ENCODE data around the gene SPSB1. TPM values are rescaled to one million over a fixed set of nuclear protein-coding genes. Genes with fewer than 3 reads are reported as not detected.
A peak's percentile ranks its signal among the peaks of the same experiment; 100 is the strongest.

The SPSB1 gene
- total RNA-seq, 1 experiment from 2014 or later = 33.8 TPM

GRCh38 chr1:9280015-9280860 is 12.5 kb upstream of the SPSB1 start:
- ChIA-PET POLR2A (ENCODE audit: unreplicated experiment) (interaction anchor here (0.6 kb wide), 2 partner anchors 47 to 133 kb away, joined by 3 to 25 read pairs; no protein-coding TSS in a partner anchor), CTCF (interaction anchor here (0.6 to 0.9 kb wide), 2 partner anchors 8 to 130 kb away, joined by 3 to 5 read pairs; no protein-coding TSS in a partner anchor)
- intact Hi-C loops (cut with micrococcal nuclease; ENCODE audit: unreplicated experiment) = no loop called here
- no peaks in the 10 kb centered on the region for H3K36me3 ChIP-seq (ENCODE audit: low read depth)
- H2AFZ ChIP-seq = no peak overlapping the region
- no peaks in the 10 kb centered on the region for H3K9me3 ChIP-seq (ENCODE audit: insufficient read depth, low read depth)
- TF ChIP-seq EZH2 (IDR thresholded peaks at IDR 0.05; ENCODE audit: low read depth) (no peak), CTCF (conservative IDR thresholded peaks at IDR 0.05) (no peak)
- H3K27me3 ChIP-seq (ENCODE audit: insufficient read depth, low read depth) = no peaks in the 10 kb centered on the region
- H3F3A ChIP-seq (ENCODE audit: insufficient read depth, low read depth) = no peaks in the 10 kb centered on the region; the same call in 1 of the 2 replicates
- H3K4me3 ChIP-seq = no peak overlapping the region
- no peaks in the 10 kb centered on the region for H3K9me2 ChIP-seq (ENCODE audit: insufficient read depth)
- peak overlapping the region; percentile 71 for H3K4me2 ChIP-seq
- H3K27ac ChIP-seq = no peak overlapping the region
- no peaks in the 10 kb centered on the region for H3K79me2 ChIP-seq (ENCODE audit: low read depth)
- peak; percentile 55 to 82 for DNase-seq
- BruUV-seq (replicated peaks) = no TSS peak
- H3K4me1 ChIP-seq (replicated peaks; ENCODE audit: insufficient read depth) = peaks cover 28% of the 10 kb centered on the region
- H4K20me1 ChIP-seq (ENCODE audit: insufficient read depth) = no peaks in the 10 kb centered on the region

GRCh38 chr1:9281071-9281827 is 11.4 kb upstream of the SPSB1 start:
- H3K79me2 ChIP-seq (ENCODE audit: low read depth) = no peaks in the 10 kb centered on the region
- CTCF ChIA-PET = no interaction called here
- BruUV-seq (replicated peaks) = no TSS peak
- H3K4me3 ChIP-seq = no peak overlapping the region
- H4K20me1 ChIP-seq (ENCODE audit: insufficient read depth) = no peaks in the 10 kb centered on the region
- no peak for DNase-seq
- no peaks in the 10 kb centered on the region for H3K27me3 ChIP-seq (ENCODE audit: insufficient read depth, low read depth)
- peak overlapping the region; percentile 71; the same call in 1 of the 2 replicates for H3K4me2 ChIP-seq
- H3F3A ChIP-seq (ENCODE audit: insufficient read depth, low read depth) = no peaks in the 10 kb centered on the region
- intact Hi-C loops (cut with micrococcal nuclease; ENCODE audit: unreplicated experiment) = no loop called here
- no peaks in the 10 kb centered on the region for H3K9me3 ChIP-seq (ENCODE audit: insufficient read depth, low read depth)
- H2AFZ ChIP-seq = no peak overlapping the region
- POLR2A ChIA-PET (ENCODE audit: unreplicated experiment) = interaction anchor here (0.5 kb wide), 1 partner anchor 153 kb away, joined by 3 read pairs; no protein-coding TSS in a partner anchor
- TF ChIP-seq EZH2 (IDR thresholded peaks at IDR 0.05; ENCODE audit: low read depth) (no peak), CTCF (conservative IDR thresholded peaks at IDR 0.05) (no peak)
- no peaks in the 10 kb centered on the region for H3K36me3 ChIP-seq (ENCODE audit: low read depth)
- H3K9me2 ChIP-seq (ENCODE audit: insufficient read depth) = no peaks in the 10 kb centered on the region
- H3K4me1 ChIP-seq (replicated peaks; ENCODE audit: insufficient read depth) = peaks cover 18% of the 10 kb centered on the region
- no peak overlapping the region for H3K27ac ChIP-seq

- H3F3A ChIP-seq (ENCODE audit: insufficient read depth, low read depth) = no peaks in the 10 kb centered on the region
- no peaks in the 10 kb centered on the region for H3K79me2 ChIP-seq (ENCODE audit: low read depth)
- no peak overlapping the region for H3K27ac ChIP-seq
- no peaks in the 10 kb centered on the region for H3K27me3 ChIP-seq (ENCODE audit: insufficient read depth, low read depth)
- TF ChIP-seq EZH2 (IDR thresholded peaks at IDR 0.05; ENCODE audit: low read depth) (no peak), CTCF (conservative IDR thresholded peaks at IDR 0.05) (no peak)
- POLR2A ChIA-PET (ENCODE audit: unreplicated experiment) = interaction anchor here (0.6 kb wide), 1 partner anchor 37 kb away, joined by 4 read pairs; no protein-coding TSS in a partner anchor
- H3K4me2 ChIP-seq = no peak overlapping the region
- no peak for DNase-seq
- no peak overlapping the region for H3K4me3 ChIP-seq
- no peaks in the 10 kb centered on the region for H4K20me1 ChIP-seq (ENCODE audit: insufficient read depth)
- intact Hi-C loops (cut with micrococcal nuclease; ENCODE audit: unreplicated experiment) = no loop called here
- no peak overlapping the region for H2AFZ ChIP-seq
- no TSS peak for BruUV-seq (replicated peaks)
- no peaks in the 10 kb centered on the region for H3K36me3 ChIP-seq (ENCODE audit: low read depth)
- H3K9me2 ChIP-seq (ENCODE audit: insufficient read depth) = no peaks in the 10 kb centered on the region
- CTCF ChIA-PET = no interaction called here
- H3K9me3 ChIP-seq (ENCODE audit: insufficient read depth, low read depth) = no peaks in the 10 kb centered on the region
- H3K4me1 ChIP-seq (replicated peaks; ENCODE audit: insufficient read depth) = peaks cover 16% of the 10 kb centered on the region
Measured at GRCh38 chr1:9281908-9282695, 10.6 kb upstream of the SPSB1 start.
